Skin epidermis (tissue), 12 donors: ENCODE measurements around the gene FRA10AC1.
A peak's percentile ranks its signal among the peaks of the same experiment; 100 is the strongest.

ENCODE experiments used
- H3K27ac ChIP-seq, 21 experiments: fragments of 200-600 bp; sonication (generic) in 11 of 21; one replicate each; pipeline ENCODE4 v1.5.0; 2020; ENCODE audit warnings: mild to moderate bottlenecking in 3 of 21, inconsistent platforms in 2 of 21, moderate library complexity in 2 of 21
- H3K4me3 ChIP-seq, 7 experiments: fragments of 200-600 bp; sonication (generic) in 2 of 7; one replicate each; pipeline ENCODE4 v1.5.0; 2020; ENCODE audit warnings: inconsistent platforms in 2 of 7, mild to moderate bottlenecking in 2 of 7, moderate library complexity in 1 of 7

The FRA10AC1 gene

GRCh38 chr10:93702210-93703001, at the start of gene FRA10AC1:
FRA10AC1 (minus strand) TSS chr10:93702592; CDS start chr10:93700106, 2,486 bp downstream.
- peak within 1 kb of the TSS; percentile 53 to 92 (median 86) for H3K27ac ChIP-seq

GRCh38 chr10:93751832-93752231, 49.4 kb upstream of the FRA10AC1 start:
- Histone ChIP-seq H3K4me3 (no peak overlapping the region), H3K27ac (no peak overlapping the region)

More at GRCh38 chr10:93702210-93703001, at the start of gene FRA10AC1:
- peak within 1 kb of the TSS; percentile 43 to 74 (median 66) for H3K4me3 ChIP-seq

GRCh38 chr10:93751124-93751523, 48.7 kb upstream of the FRA10AC1 start:
- no peak overlapping the region for H3K4me3 ChIP-seq
- H3K27ac ChIP-seq = no peak overlapping the region

GRCh38 chr10:93749218-93749799, 46.9 kb upstream of the FRA10AC1 start:
- Histone ChIP-seq H3K4me3 (no peak overlapping the region), H3K27ac (no peak overlapping the region)

- no peak overlapping the region for H3K4me3 ChIP-seq
- H3K27ac ChIP-seq = peak overlapping the region in 2 of 21 experiments; percentile 18 to 23
These were observed 44.5 kb upstream of the FRA10AC1 start for GRCh38 chr10:93746844-93747284.

GRCh38 chr10:93745408-93746065, 43.1 kb upstream of the FRA10AC1 start:
- H3K27ac ChIP-seq = no peak overlapping the region

GRCh38 chr10:93742633-93743349, 40.4 kb upstream of the FRA10AC1 start:
- Histone ChIP-seq H3K4me3 (no peak overlapping the region), H3K27ac (no peak overlapping the region)

More at GRCh38 chr10:93745408-93746065, 43.1 kb upstream of the FRA10AC1 start:
- H3K4me3 ChIP-seq = no peak overlapping the region

- Histone ChIP-seq H3K4me3 (no peak overlapping the region), H3K27ac (no peak overlapping the region)
These were observed 39.0 kb upstream of the FRA10AC1 start for GRCh38 chr10:93741367-93741766.

GRCh38 chr10:93726024-93726423, 23.6 kb upstream of the FRA10AC1 start:
- Histone ChIP-seq H3K4me3 (no peak overlapping the region), H3K27ac (no peak overlapping the region)

- Histone ChIP-seq H3K4me3 (no peak overlapping the region), H3K27ac (no peak overlapping the region)
These were observed 20.8 kb upstream of the FRA10AC1 start for GRCh38 chr10:93723153-93723552.

GRCh38 chr10:93722550-93722949, 20.2 kb upstream of the FRA10AC1 start:
- H3K27ac ChIP-seq = no peak overlapping the region
- H3K4me3 ChIP-seq = no peak overlapping the region

- no peak overlapping the region for H3K4me3 ChIP-seq
- no peak overlapping the region for H3K27ac ChIP-seq
These were observed 17.5 kb upstream of the FRA10AC1 start for GRCh38 chr10:93719901-93720300.

- Histone ChIP-seq H3K4me3 (no peak overlapping the region), H3K27ac (no peak overlapping the region)
These were observed 16.7 kb upstream of the FRA10AC1 start for GRCh38 chr10:93718937-93719725.

- H3K4me3 ChIP-seq = no peak overlapping the region
- no peak overlapping the region for H3K27ac ChIP-seq
These were observed 14.4 kb upstream of the FRA10AC1 start for GRCh38 chr10:93716766-93717165.

GRCh38 chr10:93715345-93715744, 13.0 kb upstream of the FRA10AC1 start:
- no peak overlapping the region for H3K4me3 ChIP-seq
- no peak overlapping the region for H3K27ac ChIP-seq

- no peak overlapping the region for H3K27ac ChIP-seq
- H3K4me3 ChIP-seq = no peak overlapping the region
These were observed 10.2 kb upstream of the FRA10AC1 start for GRCh38 chr10:93712593-93712992.

- Histone ChIP-seq H3K4me3 (no peak overlapping the region), H3K27ac (no peak overlapping the region)
These were observed 9.5 kb upstream of the FRA10AC1 start for GRCh38 chr10:93711891-93712290.

GRCh38 chr10:93710333-93710909, 8.0 kb upstream of the FRA10AC1 start:
- no peak overlapping the region for H3K4me3 ChIP-seq
- no peak overlapping the region for H3K27ac ChIP-seq

- H3K27ac ChIP-seq = no peak overlapping the region
- H3K4me3 ChIP-seq = no peak overlapping the region
These were observed 5.2 kb upstream of the FRA10AC1 start for GRCh38 chr10:93707623-93708022.
